GM12872 (cell line): Measurements from ENCODE around the gene OR6N1.

Source experiments
- CTCF ChIP-seq: IDR thresholded peaks from 3 replicates; pipeline ENCODE4 v1.5.1; 2011; ENCODE audit warnings: low read depth, mild to moderate bottlenecking, low read length, moderate library complexity; ENCODE audit not compliant: insufficient read depth

Gene OR6N1

GRCh38 chr1:158771950-158772866 lies at the start of gene OR6N1:
Gene OR6N1 (minus strand): TSS chr1:158772195. CDS start chr1:158766682, 5,513 bp downstream.
- no peak for TF ChIP-seq CTCF

- TF ChIP-seq CTCF, result no peak
Measured at GRCh38 chr1:158821723-158822122, 49.7 kb upstream of the OR6N1 start.

- no peak for TF ChIP-seq CTCF
Measured at GRCh38 chr1:158819461-158820443, 47.8 kb upstream of the OR6N1 start.

GRCh38 chr1:158818975-158819431 lies 47.0 kb upstream of the OR6N1 start:
- TF ChIP-seq CTCF, result no peak

- no peak for TF ChIP-seq CTCF
Measured at GRCh38 chr1:158818560-158818959, 46.6 kb upstream of the OR6N1 start.

GRCh38 chr1:158814970-158815369 lies 43.0 kb upstream of the OR6N1 start:
- TF ChIP-seq CTCF, result no peak

- no peak for TF ChIP-seq CTCF
Measured at GRCh38 chr1:158813164-158813563, 41.2 kb upstream of the OR6N1 start.
